Fibroblast of the aortic adventitia (primary cell): Measurements from ENCODE around the gene CLEC3A. TPM values are rescaled to one million over a fixed set of nuclear protein-coding genes. Genes with fewer than 3 reads are reported as not detected.

ENCODE experiments used
- DNase-seq: peaks from one replicate; pipeline ENCODE4 v3.0.0-alpha.2; 2010; ENCODE audit warnings: low read depth
- H3K4me3 ChIP-seq: 2 replicates; pipeline ENCODE4 v1.5.1; 2011; ENCODE audit warnings: low read depth, mild to moderate bottlenecking, control low read depth, low read length, moderate library complexity
- total RNA-seq: library from RNA; depleted of rRNA; stranded (reverse); fragments of >200 nt; gene quantifications from 2 replicates; pipeline ENCODE4 v1.2.3, GENCODE V29; 2012; ENCODE audit warnings: low replicate concordance
- TF ChIP-seq, protein P1 (sequence below): IDR thresholded peaks from 2 replicates; pipeline ENCODE4 v1.5.1; 2011; ENCODE audit warnings: mild to moderate bottlenecking, low read length, control low read depth, inconsistent platforms; ENCODE audit not compliant: insufficient read depth

CLEC3A gene
- total RNA-seq = not detected in 2 replicates

DNA sequence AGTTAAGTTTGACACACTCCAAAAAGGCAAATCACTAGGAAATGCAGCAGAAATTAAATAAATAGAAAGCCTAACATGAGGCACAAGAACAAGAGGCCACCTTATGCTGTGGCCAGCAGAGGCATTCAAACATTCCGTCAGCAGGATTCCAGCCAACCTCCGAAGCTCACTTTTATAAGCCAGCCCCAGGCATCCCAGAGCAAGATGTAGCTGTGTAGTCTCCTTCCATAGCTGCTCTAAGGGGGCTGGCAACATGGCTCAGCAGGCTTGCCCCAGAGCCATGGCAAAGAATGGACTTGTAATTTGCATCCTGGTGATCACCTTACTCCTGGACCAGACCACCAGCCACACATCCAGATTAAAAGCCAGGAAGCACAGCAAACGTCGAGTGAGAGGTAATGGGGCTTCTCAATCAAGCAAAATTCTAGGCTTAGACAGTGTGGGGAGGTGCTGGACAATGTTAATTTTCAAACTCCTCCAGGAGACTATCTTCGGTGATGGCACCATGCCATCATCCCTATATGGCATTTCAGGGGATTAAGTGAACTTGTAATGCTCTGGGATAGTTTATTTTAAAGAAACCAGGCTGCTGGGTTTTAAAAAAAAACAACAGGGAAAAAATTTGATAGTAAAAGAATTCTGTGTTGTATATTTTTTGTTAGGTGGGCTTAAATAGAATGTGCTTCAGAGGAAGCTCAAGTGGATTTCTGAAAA, at the start of gene CLEC3A:
Gene CLEC3A (plus strand): TSS at position 202 of the 714 bp plus-strand sequence. CDS start 79 bp downstream, at position 281.
- no peak for DNase-seq
- TF ChIP-seq, protein P1, sequence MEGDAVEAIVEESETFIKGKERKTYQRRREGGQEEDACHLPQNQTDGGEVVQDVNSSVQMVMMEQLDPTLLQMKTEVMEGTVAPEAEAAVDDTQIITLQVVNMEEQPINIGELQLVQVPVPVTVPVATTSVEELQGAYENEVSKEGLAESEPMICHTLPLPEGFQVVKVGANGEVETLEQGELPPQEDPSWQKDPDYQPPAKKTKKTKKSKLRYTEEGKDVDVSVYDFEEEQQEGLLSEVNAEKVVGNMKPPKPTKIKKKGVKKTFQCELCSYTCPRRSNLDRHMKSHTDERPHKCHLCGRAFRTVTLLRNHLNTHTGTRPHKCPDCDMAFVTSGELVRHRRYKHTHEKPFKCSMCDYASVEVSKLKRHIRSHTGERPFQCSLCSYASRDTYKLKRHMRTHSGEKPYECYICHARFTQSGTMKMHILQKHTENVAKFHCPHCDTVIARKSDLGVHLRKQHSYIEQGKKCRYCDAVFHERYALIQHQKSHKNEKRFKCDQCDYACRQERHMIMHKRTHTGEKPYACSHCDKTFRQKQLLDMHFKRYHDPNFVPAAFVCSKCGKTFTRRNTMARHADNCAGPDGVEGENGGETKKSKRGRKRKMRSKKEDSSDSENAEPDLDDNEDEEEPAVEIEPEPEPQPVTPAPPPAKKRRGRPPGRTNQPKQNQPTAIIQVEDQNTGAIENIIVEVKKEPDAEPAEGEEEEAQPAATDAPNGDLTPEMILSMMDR = no peak
- H3K4me3 ChIP-seq = no peak within 1 kb of the TSS

- no peak overlapping the region for H3K4me3 ChIP-seq
- no peak for DNase-seq
- TF ChIP-seq, protein P1 = no peak
These were observed 47.5 kb upstream of the CLEC3A start for GRCh38 chr16:77974883-77975282.

DNA sequence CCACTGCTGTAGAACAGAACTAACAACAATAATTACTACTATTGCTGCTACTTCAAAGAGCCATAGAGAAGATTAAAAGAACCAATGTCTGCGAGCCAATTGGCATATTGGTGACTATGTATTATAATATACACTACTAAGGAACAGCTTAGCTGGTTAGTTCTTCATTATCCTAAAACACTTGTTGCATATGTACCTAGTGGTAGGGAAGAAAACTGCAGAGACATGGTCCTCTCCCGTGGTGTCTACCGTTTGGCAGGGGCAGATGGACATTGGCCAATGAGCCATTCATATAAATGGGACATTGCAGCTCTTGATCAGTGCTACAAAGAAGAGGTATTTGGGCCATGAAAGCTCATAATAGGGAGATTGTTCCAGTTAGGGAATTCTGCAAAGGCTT, 46.4 kb upstream of the CLEC3A start:
- no peak overlapping the region for H3K4me3 ChIP-seq
- no peak for DNase-seq
- TF ChIP-seq, protein P1 = no peak

GRCh38 chr16:77977339-77977738, 45.0 kb upstream of the CLEC3A start:
- TF ChIP-seq, protein P1 = no peak
- no peak for DNase-seq
- no peak overlapping the region for H3K4me3 ChIP-seq

DNA sequence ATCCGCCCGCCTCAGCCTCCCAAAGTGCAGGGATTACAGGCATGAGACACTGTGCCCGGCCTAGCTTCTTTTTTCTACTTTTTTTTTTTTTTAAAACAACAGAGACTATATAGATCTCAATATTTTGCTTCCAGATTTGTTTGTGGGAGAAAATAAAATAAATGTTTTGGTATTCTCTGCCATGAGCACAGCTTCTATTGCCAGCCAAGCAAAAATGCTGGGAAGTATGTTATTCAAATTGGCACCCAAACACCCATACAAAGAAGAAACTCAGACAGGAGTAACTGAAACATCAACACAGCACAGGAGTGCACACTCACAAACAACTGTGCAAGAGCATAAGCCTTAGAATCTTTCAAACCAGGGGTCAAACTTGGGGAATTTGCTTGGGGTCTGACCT, 37.2 kb upstream of the CLEC3A start:
- no peak for DNase-seq
- H3K4me3 ChIP-seq = no peak overlapping the region
- TF ChIP-seq, protein P1 = no peak

GRCh38 chr16:77986011-77986740, 36.2 kb upstream of the CLEC3A start:
- no peak for DNase-seq
- TF ChIP-seq, protein P1 = no peak

More at GRCh38 chr16:77986011-77986740, 36.2 kb upstream of the CLEC3A start:
- H3K4me3 ChIP-seq = no peak overlapping the region
